HG03135 (cell line): ENCODE results near the gene CHN2.
"Not testable (repeated sequence)": the region's sequence is repeated elsewhere in the genome, so short reads cannot be mapped to it uniquely, and the experiment has no call there.

Experiments
- ATAC-seq: cut with Tn5 transposase; IDR thresholded peaks from one replicate; pipeline ENCODE4 v1.9.1; 2021; ENCODE audit warnings: mild to moderate bottlenecking, moderate library complexity; ENCODE audit not compliant: unreplicated experiment

The CHN2 gene

DNA sequence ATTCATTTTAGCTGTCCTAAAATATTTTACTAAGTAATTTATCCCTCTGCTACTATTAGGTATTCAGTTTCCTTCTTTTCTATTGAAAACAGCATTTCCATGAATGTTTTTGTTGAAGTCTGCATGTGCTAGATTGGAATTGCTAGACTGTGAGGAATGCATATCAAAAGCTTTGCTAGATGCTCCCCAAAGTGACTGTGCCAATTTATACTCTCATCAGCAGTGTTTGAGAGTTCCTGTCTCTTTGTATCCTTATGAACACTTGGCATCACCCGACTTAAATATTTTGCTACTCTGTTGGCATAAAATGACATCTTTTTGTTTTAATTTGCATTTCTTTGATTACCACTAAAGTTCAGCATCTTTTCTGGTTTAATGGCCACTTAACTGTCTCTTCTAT is 324.0 kb downstream of the CHN2 start:
- ATAC-seq, result no peak

DNA sequence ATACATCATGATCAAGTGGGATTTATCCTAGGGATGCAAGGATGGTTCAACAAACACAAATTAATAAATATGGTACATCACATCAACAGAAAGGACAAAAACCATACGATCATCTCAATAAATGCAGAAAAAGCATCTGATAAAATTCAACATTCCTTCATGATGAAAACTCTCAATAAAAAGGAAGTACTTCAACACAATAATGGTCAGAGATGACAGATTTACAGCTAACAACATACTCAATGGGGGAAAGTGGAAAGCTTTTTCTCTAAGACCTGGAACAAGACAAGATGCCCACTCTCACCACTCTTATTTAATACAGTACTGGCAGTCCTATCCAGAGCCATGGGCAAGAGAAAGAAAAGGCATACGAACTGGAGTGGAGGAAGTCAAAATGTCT is 329.2 kb downstream of the CHN2 start:
- ATAC-seq, result no peak

DNA sequence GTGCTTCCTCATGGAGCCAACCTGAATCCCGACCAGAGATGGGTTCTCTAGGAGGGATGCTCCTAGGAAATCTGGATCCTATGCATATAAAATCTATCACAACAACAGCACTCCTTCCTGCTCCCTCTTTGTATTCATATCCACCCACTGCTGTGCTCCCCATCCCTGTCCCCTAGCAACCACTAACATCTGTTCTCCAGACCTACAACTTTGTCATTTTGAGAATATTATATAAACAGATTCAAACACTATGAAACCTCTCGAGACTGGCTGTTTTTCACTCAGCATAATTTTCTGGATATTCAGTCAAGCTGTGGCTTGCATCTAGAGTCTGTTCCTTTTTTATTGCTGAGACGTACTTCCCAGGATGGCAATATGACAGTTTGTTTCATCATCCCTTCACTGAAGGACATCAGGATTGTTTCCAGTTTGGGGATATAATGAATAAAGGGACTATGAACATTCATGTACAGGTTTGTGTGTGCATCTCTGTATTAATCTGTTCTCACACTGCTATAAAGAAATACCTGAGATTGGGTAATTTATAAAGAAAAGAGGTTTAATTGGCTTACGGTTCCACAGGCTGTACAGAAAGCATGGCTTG is 333.0 kb downstream of the CHN2 start:
- ATAC-seq, result no peak

DNA sequence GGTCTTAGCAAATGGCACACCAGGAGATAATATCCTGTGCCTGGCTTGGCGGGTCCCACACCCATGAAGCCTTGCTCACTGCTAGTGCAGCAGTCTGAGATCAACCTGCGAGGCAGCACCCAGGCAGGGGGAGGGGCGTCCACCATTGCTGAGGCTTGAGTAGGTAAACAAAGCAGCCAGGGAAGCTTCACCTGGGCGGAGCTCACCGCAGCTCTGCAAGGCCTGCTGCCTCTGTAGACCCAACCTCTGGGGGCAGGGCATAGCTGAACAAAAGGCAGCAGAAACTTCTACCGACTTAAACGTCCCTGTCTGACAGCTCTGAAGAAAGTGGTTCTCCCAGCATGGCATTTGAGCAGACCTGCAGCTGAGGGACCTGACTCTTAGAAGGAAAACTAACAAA is 334.0 kb downstream of the CHN2 start:
- not testable (repeated sequence) for ATAC-seq
